Stimulated activated CD4-positive, alpha-beta T cell treated with anti-CD3 and anti-CD28 coated beads, Interleukin-15, amount 100 ng/mL, for 24 hours (primary cell): ENCODE results near the gene AQP7.
"Not testable (repeated sequence)": the region's sequence is repeated elsewhere in the genome, so short reads cannot be mapped to it uniquely, and the experiment has no call there.

Experiments
- DNase-seq: peaks from one replicate; pipeline ENCODE4 v3.0.0-alpha.2; 2020

Gene AQP7

DNA sequence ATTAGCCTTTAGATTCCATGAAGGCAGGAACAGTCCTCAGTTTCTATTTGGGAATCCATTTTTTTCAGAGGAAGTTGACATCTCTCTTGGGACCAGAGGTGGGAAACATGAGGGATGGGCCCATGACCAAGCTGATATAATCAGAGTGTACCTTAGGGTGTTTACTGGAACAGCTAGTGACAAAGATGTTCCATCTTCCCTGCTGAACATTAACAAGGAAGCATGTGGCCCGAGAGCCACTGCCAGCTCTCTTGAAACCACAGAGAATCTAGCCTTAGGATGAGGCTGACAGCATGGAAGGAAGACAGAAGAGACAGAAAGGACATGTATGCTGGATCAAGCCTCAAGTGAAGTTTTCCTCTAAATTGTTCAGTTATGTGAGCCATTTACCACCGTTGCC lies 29.1 kb upstream of the AQP7 start:
- DNase-seq = no peak

DNA sequence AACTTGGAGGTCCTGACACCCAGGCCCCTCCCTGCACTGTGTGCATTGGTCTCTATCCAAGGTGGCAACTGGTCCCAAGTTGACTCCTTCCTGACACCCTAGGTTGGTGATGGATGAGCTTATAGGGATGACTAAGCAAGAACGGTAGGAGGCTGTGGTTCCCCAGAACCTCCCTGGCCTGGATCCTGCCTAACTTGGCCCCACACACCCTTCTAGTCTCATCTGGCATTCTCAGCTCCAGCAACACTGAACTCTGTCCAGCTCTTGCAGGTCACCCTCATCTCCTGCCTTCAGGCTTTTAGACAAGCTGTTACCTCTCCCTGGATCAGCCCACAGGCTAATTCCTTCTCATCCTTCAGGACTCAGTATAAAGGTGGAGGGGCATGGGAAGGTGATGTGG lies 28.6 kb upstream of the AQP7 start:
- no peak for DNase-seq

DNA sequence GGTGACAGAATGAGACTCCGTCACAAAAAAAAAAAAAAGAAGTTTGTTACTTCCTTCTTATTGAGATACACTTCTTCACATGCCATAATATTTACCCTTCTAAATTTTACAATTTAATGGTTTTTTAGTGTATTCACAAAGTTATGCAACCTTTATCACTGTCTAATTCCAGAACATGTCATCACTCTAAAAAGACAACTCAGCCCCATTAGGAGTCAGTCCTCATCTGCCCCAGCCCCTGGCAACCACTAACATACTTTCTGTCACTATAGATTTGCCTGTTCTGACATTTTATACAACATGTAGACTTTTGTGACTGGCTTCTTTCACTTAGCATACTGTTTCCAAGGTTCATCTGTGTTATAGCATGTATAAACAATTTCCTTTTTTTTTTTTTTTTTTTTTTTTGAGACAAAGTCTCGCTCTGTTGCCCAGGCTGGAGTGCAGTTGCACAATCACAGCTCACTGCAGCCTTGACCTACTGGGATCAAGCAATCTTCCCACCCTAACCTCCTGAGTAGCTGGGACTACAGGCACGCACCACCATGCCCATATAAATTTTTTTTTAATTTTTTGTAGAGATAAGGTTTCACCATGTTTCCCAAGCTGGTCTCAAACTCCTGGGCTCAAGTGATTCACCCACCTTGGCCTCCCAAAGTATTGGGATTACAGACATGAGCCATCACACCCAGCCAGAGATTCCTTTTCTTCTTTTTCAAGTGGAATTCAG lies 27.1 kb upstream of the AQP7 start:
- no peak for DNase-seq

DNA sequence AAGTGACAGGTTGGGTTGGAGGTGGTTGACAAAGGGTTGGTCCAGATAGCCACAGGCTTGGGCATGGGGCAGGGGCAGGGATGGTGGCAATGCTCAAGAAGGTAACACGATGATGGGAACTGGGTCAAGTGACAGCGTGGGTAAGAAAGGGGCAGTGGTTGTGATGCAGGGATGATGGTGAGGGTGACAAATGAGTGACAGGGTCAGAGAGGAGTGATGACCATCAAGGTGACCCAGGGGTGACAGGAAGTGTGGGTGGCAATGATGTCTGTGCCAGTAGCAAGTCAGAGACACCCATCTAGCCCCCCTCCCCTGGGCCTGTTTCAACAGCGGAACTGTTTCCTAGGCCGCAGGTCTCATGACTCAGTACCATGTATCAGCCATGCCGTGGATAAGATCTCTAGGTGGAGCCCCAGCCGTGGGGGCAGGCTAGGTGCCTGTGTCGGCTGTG lies 24.5 kb upstream of the AQP7 start:
- DNase-seq = no peak

GRCh38 chr9:33425128-33425533 lies 22.8 kb upstream of the AQP7 start:
- DNase-seq = no peak

DNA sequence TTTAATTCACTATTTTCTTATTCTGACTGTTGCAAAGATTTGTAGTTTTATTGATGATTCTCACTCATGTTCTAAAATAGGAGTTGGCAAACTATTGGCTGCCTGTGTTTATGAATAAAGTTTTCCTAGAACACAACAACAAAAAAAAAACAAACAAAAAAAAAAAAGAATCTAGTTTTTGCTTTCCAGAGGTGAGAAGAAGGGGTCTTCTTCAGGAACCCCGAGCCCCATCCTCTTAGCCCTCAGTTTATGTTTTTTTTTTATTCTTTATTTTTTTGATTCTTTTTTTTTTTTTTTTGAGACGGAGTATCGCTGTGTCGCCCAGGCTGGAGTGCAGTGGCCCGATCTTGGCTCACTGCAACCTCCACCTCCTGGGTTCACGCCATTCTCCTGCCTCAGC lies 22.1 kb upstream of the AQP7 start:
- DNase-seq = not testable (repeated sequence)

GRCh38 chr9:33424043-33424442 lies 21.7 kb upstream of the AQP7 start:
- not testable (repeated sequence) for DNase-seq

DNA sequence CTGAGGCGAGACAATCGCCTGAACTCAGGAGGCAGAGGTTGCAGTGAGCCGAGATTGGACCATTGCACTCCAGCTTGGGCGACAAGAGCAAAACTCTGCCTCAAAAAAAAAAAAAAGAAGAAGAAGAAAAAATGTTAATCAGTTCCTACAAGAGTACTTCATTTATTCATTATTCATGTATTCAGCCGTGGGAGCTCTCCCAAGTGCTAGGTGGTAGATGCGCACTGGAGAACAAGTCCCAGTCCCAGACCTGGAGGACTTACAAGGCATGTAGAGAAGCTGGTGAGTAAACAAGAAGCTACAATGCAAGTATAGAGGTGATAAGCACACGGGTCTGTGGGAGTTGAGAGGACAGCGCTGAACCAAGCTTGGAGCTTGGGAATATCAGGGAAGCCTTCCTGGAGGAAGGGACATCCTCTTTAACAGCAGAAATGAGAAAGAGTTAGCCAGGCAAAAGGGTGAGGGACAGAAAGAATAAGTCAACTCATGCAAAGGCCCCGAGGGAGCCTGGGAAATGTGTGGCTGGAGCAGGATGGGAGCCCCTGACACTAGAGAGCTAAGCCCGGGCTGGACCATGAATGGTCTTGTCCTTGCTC lies 17.4 kb upstream of the AQP7 start:
- no peak for DNase-seq

DNA sequence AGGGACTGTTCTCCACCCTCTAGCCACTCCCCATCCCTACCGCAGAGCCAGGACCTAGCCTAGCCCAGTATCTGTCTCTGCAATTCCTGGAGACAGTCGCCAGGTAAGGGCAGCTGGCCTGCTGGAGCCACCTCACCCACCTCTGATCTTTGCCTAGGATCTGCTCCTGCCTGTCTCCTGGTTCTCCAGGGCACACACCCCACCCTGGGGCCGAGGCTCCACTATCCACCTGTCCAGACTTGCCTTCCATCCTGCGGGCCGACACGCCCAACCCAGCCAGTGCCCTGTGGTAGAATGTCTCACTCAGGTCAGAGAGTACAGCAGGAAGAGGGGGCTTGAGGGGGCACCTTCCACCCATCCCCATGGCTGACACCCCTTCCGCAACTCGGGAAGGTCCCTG lies 15.7 kb upstream of the AQP7 start:
- DNase-seq = no peak

GRCh38 chr9:33416996-33417395 lies 14.6 kb upstream of the AQP7 start:
- DNase-seq = peak; percentile 20

DNA sequence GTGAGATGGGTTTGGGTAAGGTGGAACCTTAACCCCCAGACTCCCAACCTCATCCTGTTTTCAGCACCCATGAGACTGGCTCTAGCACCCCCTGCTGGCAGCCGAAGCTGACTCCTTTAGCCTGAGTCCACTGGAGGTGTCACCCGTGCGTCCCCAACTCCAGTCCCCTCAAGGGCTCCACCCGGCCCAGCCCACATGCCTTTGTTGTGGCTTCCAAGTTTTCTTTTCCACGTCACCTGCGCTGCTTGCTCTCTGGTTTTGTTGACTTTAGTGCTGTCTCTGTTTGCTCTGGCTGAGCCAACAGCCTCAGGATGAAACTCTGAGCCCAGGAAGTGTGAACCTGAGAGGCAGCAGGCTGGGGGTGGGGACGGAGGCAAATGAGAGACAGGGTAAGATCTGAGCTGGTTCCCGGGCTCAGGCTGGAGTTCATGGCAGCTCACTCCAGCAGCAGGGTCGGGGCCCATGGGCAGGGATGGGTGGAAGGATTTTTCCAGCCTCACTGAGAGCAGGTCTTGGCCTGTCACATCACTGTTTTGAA lies 13.2 kb upstream of the AQP7 start:
- DNase-seq = peak; percentile 96

GRCh38 chr9:33414889-33415500 lies 12.6 kb upstream of the AQP7 start:
- no peak for DNase-seq

DNA sequence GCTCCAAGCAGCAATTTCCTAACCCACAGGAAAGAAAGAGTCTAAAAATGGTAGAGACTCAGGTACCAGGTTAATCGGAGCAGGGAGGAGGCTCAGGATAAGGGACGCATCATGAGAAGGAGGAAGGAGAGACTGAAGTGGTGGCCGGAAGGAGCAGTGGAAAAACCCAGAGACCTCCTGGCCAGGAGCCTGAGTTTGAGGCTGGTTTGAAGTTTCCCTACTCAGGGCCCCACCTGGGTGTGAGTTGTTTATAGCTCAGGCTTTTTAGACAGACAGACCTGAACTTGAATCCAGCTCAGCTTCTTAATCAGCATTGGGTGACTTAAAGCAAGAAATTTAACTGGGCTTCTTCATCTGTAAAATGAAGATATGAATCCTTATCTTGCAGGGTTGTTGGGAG lies 11.9 kb upstream of the AQP7 start:
- no peak for DNase-seq

DNA sequence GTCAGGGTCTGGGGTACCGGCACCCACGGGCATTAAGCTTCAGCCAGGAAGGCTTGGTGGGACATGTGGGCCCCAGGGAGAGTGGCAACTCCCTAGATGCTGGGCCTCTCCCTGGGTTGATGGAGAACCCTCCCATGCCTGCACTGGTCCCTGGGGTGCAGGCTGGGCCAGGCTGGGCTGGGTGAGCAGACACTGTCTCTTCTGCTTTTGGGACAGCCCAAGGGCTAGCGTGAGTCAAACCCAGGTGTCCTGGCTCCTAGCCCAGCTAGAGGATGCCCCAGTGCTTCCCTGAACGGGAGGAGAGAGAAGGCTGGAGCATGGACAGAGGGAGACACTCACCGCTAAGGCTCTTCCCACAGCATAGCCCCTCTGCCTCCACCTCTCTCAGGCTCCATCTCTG lies 5.7 kb upstream of the AQP7 start:
- DNase-seq = no peak

DNA sequence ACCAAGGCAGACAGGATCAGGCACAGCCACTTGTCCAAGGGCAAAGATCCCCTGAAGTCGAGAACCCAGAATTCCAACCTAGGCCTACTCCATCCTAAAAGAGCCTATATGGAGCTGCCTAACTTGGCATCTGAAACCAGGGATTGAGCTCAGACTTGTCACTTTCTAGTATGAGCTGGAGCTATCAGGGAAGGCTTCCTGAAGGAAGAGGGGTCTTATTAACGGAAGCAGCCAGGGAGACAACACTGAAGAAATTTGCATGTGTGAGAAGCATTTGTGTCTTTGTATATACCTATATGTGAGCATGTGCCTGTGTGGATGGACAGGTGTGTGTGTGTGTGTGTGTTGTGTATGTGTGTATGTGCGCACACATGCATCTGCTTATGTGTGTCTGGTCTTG lies 4.7 kb upstream of the AQP7 start:
- no peak for DNase-seq

DNA sequence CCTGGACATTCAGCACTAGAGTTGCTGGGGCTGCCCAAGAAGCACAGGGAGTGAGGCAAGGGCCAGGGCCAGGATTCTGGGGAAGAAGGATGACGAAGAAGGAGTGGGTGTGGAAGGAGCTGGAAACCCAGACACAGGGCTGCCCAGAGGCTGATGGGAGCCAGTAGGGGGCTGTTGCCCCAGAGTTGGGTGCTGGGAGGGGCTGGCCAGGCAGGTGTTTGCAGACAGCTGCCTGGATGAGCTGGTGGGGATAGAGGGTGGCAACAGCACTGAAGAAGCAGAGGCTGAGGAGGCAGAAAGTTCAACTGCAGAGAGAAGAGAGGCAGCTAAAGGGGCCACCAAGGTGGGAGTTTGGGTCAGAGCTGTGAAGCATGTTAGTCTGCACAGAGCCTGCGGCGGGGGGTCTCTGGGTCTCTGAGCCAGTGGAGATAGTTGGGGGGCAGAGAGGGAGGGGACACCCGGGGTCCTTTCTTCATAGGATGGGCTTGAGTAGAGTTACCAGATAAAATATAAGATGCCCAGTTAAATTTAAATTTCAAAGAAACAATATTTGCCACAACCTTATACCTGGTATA lies 2.5 kb upstream of the AQP7 start:
- no peak for DNase-seq

DNA sequence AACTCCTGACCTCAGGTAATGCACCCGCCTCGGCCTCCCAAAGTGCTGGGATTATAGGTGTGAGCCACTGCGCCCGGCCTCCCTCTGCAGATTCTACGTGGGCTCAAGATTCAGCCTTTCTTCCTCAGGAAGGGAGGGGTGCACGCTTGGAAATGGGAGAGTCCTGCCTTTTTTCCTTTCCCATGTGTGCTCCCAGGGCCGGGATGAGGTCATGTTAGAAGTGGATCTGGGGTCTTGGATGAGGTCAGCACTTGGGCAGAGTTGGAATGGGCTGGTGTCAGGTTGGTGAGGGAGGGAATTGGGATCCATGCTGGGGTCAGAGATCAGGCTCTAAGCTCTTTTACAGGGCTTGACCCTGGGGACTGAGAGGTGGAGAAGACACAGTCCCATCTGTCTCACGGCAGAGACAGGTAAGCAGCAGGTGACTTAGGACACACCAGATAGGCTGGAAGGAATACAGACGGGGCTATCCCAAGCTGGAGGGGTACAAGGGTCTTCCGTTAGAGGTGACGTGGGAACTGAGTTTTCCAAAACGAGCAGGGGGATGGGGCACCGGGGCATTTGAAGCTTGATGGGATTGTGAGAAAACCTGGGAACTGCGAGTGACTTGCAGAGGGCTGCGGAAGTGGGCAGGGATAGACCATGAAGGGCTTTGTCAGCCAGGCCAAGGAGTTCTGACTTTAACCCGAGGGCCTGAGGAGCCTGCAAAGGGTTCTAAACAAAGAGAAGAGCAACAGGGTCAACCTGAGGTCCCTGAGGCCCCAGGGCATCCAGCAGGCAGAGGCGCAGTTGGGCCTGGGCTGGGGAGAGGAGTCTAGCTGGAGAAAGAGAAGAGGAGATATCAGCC lies 1.8 kb upstream of the AQP7 start:
- no peak for DNase-seq

DNA sequence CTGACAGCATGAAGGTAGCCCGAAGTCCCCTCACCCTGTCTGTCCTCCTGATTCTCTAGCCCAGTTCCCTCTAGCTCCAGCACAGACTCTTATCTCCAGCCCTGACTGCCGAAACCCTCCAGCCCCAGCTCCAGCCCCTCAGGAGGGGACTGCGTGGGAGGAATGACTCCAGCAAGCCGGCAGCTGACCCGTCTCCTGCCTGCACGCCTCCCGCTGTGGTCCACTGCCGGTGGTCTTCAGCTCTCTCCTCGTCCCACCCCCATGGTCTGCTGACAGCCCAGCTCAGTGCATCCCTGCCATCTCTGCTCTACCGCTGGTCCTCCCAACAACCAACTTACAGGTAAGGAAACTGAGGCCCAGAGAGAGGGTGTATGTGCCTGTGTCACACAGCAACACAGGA lies 559 bp downstream of the AQP7 start:
- DNase-seq = not testable (repeated sequence)

- not testable (repeated sequence) for DNase-seq
Measured at GRCh38 chr9:33399047-33399446, 3.3 kb downstream of the AQP7 start.

DNA sequence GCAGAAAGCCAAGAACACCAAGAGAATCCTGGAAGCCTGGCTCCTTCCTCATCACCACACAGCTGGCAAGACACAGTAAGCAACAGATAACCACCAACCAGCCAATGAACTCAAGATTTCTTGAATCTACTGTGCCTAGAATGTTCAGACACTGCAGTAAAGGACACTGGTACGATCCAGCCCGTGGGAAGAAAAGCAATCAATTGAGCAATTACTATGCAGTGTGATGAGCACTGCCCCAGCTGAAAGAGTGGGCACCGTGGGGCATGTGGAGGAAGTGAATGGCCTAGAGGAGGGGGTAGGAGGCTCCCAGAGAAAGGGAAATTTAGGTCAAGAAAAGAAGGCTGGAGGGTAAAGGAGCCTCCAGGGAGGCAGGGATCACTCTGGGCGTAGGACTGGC lies 4.6 kb downstream of the AQP7 start:
- not testable (repeated sequence) for DNase-seq

DNA sequence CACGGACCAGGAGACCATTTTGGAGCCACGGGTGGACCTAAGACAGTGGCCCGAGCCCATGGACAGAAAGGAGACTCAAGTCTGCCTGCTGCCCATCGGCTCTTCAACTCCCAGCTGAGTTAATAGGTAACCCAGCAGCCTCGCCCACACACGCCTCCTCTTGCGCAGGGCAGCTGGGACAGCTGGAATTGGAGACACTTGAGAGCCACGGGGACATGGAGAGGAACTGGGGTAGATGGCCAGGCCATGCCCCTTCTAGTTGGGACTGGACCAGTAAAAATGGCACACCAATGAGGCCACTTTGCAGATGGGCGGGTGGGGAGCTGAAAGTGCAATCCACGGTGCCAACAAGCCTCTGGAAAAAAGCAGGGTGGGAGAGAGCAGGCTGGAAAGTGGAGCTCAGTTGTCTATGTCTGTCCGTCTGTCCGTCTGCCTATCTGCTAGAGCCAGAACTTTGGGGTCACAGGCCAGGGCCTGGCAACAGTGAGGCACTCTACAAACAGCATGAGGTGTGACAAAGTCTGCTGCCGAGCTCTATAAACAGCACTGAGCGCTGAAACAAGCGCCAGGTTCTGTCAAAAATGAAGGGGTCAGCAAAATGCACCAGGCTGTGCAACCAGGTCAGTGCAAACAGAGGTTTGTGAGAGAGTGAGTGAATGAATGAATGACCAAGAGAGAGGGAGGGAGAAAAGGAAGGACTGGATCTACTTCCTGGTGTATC lies 7.0 kb downstream of the AQP7 start:
- DNase-seq = not testable (repeated sequence)

GRCh38 chr9:33393986-33394385 lies 8.4 kb downstream of the AQP7 start:
- DNase-seq = not testable (repeated sequence)
